ENCODE results near the gene GNB4. TPM values are rescaled to one million over a fixed set of nuclear protein-coding genes. Genes with fewer than 3 reads are reported as not detected.

The GNB4 gene
- total RNA-seq, 4 donors from 2014 or later, result 14.5 to 43.7 (median 28.8) TPM

DNA sequence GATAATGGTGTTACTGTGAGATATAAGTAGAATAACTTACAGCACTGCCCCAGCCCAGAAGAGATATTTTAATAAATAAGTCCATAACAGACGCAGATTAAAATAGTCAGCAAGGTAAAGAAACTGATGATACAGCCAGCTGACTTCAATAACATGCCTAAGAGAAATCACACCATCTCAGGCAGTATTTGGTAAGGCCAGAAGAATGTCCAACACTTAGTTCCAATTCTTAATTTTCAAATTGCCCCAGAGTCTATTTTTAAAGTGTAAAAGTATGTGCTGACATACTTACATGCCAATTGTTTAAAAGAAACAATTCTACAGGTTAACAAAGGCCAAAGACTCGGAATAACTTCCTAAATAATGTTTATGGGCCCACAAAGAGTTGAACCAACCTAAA lies 1.6 kb downstream of the GNB4 start:
- Histone ChIP-seq H3K27ac (peak overlapping the region in 1 of 3 donors; percentile 92), H3K36me3 (no peaks in the 10 kb centered on the region), H3K4me1 (peaks cover 9% of the 10 kb centered on the region in 2 donors), H3K4me3 (replicated peaks in 1 of 3) (no peak overlapping the region), H3K27me3 (no peaks in the 10 kb centered on the region), H3K9me3 (no peaks in the 10 kb centered on the region)
- TF ChIP-seq, protein P1, sequence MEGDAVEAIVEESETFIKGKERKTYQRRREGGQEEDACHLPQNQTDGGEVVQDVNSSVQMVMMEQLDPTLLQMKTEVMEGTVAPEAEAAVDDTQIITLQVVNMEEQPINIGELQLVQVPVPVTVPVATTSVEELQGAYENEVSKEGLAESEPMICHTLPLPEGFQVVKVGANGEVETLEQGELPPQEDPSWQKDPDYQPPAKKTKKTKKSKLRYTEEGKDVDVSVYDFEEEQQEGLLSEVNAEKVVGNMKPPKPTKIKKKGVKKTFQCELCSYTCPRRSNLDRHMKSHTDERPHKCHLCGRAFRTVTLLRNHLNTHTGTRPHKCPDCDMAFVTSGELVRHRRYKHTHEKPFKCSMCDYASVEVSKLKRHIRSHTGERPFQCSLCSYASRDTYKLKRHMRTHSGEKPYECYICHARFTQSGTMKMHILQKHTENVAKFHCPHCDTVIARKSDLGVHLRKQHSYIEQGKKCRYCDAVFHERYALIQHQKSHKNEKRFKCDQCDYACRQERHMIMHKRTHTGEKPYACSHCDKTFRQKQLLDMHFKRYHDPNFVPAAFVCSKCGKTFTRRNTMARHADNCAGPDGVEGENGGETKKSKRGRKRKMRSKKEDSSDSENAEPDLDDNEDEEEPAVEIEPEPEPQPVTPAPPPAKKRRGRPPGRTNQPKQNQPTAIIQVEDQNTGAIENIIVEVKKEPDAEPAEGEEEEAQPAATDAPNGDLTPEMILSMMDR (IDR thresholded peaks at IDR 0.05), result no peak
- TF ChIP-seq POLR2A (IDR thresholded peaks at IDR 0.05), result no peak
- intact Hi-C loops (cut with DNase I), result no loop called here
- WGBS, 2 donors, result 47 to 59% methylated on average over 2 of the region's 2 CpGs
- DNase-seq, result no peak

DNA sequence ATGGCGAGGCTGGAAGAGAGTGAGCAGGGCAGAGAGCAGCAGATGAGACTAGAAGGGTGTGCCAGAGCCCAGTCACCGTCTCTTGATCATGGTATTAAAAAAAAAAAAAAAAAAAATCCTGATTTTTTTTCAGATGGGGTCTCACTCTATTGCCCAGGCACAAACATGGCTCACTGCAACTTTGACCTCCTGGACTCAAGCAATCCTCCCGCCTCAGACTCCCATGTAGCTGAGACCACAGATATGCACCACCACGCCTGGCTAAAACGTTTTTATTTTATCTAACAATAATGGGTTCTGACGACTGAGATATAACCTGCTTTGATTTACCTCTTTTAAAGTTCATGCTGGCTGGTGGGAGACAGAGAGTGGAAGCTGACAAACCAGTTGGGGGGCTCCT lies 4.0 kb downstream of the GNB4 start:
- Histone ChIP-seq H3K36me3 (no peaks in the 10 kb centered on the region), H3K9me3 (no peaks in the 10 kb centered on the region), H3K27ac (no peak overlapping the region), H3K27me3 (no peaks in the 10 kb centered on the region), H3K4me3 (replicated peaks in 1 of 3) (no peak overlapping the region), H3K4me1 (peaks cover 9% of the 10 kb centered on the region in 2 donors)
- WGBS, 2 donors, result 86 to 93% methylated on average over 6 of the region's 6 CpGs
- no peak for DNase-seq
- intact Hi-C loops (cut with DNase I), result no loop called here
- TF ChIP-seq, protein P1 (IDR thresholded peaks at IDR 0.05), result no peak
- TF ChIP-seq POLR2A (IDR thresholded peaks at IDR 0.05), result no peak

DNA sequence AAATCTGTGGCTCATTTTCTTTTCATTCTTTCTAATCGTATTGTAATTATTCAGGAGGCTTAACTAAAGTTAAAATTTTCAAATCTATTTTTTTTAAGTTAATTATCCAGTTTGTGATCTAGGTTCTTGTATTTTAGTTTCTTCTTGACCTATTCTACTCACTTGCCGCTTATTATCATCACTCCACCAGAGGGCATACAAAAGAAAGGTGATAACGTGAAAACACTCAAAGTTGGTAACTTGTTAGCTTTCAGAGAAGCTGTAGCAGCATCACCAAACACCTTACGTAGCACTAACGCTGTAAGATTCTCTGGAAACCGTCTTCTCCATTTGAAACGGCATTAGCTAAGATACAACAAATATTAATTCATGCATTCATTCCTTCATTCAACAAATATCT lies 4.8 kb downstream of the GNB4 start:
- 71 to 72% methylated on average over 7 of the region's 7 CpGs for whole genome bisulfite sequencing, 2 donors
- peaks cover 9% of the 10 kb centered on the region in 2 donors for H3K4me1 ChIP-seq
- H3K4me3 ChIP-seq (replicated peaks in 1 of 3), result no peak overlapping the region
- H3K36me3 ChIP-seq, result no peaks in the 10 kb centered on the region
- no peaks in the 10 kb centered on the region for H3K9me3 ChIP-seq
- intact Hi-C loops (cut with DNase I), result no loop called here
- no peak overlapping the region for H3K27ac ChIP-seq
- no peaks in the 10 kb centered on the region for H3K27me3 ChIP-seq
- DNase-seq, result no peak
- TF ChIP-seq POLR2A (IDR thresholded peaks at IDR 0.05), result no peak
- TF ChIP-seq, protein P1 (IDR thresholded peaks at IDR 0.05), result peak in 1 of 6 experiments; percentile 14

DNA sequence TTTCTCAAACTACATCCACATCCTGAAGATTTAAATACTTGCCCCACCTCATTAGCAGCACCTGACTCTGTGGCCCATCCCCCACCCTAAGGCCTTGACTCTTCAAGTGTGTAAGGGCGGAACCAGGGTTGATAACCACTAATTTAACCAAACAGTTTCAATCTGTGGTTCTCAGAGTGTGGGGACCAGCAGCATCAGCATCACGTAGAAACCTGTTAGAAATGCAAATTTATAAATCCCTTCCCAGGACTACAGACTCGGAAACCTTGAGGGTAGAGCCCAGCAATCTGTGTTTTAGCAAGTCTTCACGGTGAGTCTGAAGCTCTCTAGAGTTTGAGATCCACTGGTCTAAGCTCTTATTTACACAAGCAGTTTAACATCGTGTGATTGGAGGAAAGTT lies 12.4 kb downstream of the GNB4 start:
- no peaks in the 10 kb centered on the region for H3K36me3 ChIP-seq
- no peaks in the 10 kb centered on the region for H3K9me3 ChIP-seq
- intact Hi-C loops (cut with DNase I), result no loop called here
- H3K27me3 ChIP-seq, result no peaks in the 10 kb centered on the region
- no peaks in the 10 kb centered on the region for H3K4me1 ChIP-seq
- TF ChIP-seq, protein P1 (IDR thresholded peaks at IDR 0.05), result no peak
- TF ChIP-seq POLR2A (IDR thresholded peaks at IDR 0.05), result no peak
- no peak overlapping the region for H3K4me3 ChIP-seq (replicated peaks in 1 of 3)
- 51 to 52% methylated on average over 5 of the region's 5 CpGs for WGBS, 2 donors
- H3K27ac ChIP-seq, result no peak overlapping the region
- peak in 1 of 2 donors; percentile 3 for DNase-seq

DNA sequence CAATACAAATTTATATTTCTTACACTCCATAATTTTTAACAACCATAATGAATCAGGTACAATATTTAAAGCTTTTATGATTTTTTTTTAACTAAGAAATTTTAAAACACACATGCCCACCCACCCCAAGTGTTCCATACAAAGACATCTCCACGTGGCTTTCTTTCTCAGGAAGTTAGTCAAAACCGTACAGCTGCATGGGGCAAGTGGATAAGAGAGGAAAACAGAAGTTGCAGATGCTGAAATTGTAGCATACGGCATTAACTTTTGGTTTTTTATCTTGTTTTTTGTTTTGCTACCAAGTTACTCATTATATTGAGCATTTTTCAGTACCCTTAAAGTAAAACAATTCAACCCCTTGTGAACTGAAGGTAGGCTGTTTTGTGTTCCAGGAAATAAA lies 14.8 kb downstream of the GNB4 start:
- intact Hi-C loops (cut with DNase I), result no loop called here
- TF ChIP-seq, protein P1 (IDR thresholded peaks at IDR 0.05), result no peak
- TF ChIP-seq POLR2A (IDR thresholded peaks at IDR 0.05), result no peak
- no peaks in the 10 kb centered on the region for H3K9me3 ChIP-seq
- H3K27me3 ChIP-seq, result no peaks in the 10 kb centered on the region
- 70 to 71% methylated on average over 3 of the region's 3 CpGs for WGBS, 2 donors
- H3K27ac ChIP-seq, result no peak overlapping the region
- no peak for DNase-seq
- H3K4me1 ChIP-seq, result no peaks in the 10 kb centered on the region
- H3K36me3 ChIP-seq, result no peaks in the 10 kb centered on the region
- H3K4me3 ChIP-seq (replicated peaks in 1 of 3), result no peak overlapping the region

All from thyroid gland (tissue), 4 donors.